Stimulated activated CD4-positive, alpha-beta T cell treated with anti-CD3 and anti-CD28 coated beads, Interleukin-4, amount 100 ng/mL, for 4 hours (primary cell): ENCODE measurements around the gene NOL12.
"Not testable (repeated sequence)": the region's sequence is repeated elsewhere in the genome, so short reads cannot be mapped to it uniquely, and the experiment has no call there.

Experiments used
- DNase-seq, 2 experiments: peaks; one replicate each; pipeline ENCODE4 v3.0.0-alpha.2; 2020

NOL12 gene

DNA sequence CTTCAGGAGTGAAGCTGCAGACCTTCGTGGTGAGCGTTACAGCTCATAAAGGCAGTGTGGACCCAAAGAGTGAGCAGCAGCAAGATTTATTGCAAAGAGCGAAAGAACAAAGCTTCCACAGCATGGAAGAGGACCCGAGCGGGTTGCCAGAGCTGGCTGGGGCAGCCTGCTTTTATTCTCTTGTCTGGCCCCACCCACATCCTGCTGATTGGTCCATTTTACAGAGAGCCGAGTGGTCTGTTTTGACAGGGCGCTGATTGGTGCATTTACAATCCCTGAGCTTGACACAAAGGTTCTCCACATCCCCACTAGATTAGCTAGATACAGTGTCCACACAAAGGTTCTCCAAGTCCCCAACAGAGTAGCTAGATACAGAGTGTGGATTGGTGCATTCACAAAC, 31.1 kb downstream of the NOL12 start:
- DNase-seq = not testable (repeated sequence)

DNA sequence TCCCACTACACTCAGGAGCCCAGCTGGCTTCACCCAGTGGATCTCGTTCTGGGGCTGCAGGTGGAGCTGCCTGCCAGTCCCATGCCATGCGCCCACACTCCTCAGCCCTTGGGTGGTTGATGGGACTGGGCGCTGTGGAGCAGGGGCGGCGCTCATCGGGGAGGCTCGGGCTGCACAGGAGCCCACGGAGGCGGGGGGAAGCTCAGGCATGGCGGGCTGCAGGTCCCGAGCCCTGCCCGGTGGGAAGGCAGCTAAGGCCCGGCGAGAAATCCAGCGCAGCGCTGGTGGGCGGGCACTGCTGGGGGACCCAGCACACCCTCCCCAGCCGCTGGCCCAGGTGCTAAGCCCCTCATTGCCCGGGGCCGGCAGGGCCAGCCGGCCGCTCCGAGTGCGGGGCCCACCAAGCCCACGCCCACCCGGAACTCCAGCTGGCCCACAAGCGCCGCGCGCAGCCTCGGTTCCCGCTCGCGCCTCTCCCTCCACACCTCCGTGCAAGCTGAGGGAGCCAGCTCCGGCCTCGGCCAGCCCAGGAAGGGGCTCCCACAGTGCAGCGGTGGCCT, 31.7 kb downstream of the NOL12 start:
- not testable (repeated sequence) for DNase-seq

DNA sequence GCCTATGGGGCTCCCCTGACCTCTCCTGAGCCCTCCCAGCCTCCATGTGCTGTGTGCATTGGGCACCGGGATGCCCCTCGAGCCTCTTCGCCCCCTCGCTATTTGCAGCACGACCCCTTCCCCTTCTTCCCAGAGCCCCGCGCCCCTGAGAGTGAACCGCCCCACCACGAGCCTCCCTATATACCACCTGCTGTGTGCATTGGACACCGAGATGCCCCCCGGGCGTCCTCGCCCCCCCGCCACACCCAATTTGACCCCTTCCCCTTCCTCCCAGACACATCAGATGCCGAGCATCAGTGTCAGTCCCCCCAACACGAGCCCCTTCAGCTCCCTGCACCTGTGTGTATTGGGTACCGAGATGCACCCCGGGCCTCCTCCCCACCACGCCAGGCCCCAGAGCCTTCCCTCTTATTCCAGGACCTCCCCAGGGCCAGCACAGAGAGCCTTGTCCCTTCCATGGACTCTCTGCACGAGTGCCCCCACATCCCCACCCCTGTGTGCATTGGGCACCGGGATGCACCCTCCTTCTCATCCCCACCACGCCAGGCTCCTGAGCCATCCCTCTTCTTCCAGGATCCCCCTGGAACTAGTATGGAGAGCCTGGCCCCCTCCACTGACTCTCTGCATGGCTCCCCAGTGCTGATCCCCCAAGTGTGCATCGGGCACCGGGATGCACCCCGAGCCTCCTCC, 39.6 kb downstream of the NOL12 start:
- DNase-seq = no peak

DNA sequence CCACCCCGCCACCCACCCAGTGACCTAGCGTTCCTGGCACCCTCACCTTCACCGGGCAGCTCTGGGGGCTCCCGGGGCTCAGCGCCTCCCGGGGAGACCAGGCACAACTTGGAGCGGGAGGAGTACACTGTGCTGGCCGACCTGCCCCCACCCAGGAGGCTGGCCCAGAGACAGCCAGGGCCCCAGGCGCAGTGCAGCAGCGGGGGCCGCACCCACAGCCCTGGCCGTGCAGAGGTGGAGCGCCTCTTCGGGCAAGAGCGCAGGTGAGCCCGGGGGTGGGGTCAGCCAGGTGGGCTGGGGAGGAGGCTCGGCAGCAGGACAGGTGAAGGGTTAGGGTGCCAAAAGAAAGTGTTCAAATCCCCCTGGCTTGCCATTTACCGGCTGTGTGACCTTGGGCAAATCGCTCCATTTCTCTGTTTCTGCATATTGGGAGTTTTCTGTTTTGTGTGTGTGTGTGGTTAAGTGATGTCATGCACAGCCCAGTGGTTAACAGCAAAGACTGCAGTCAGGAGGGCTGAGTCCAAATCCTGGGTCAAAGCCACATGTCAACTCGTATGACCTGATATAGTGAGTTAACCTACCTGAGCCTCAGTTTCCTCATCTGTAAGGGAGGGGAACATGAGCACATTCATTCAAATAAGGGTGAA, 40.2 kb downstream of the NOL12 start:
- DNase-seq = no peak

DNA sequence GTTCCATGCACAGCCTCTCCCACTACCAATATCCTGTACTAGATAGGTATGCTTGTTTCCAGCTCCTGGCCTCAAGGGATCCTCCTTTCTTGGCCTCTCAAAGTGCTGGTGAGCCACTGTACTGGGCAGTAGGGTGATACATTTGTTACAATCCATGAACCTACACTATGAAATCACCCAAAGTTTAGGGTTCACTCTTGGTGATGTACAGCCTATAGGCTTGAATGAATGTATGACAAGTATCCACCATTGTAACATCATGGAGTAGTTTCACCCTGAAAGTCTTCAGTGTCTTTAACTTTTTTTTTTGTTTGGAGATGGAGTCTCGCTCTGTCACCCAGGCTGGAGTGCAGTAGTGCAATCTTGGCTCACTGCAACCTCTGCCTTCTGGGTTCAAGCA, 42.5 kb downstream of the NOL12 start:
- no peak for DNase-seq

DNA sequence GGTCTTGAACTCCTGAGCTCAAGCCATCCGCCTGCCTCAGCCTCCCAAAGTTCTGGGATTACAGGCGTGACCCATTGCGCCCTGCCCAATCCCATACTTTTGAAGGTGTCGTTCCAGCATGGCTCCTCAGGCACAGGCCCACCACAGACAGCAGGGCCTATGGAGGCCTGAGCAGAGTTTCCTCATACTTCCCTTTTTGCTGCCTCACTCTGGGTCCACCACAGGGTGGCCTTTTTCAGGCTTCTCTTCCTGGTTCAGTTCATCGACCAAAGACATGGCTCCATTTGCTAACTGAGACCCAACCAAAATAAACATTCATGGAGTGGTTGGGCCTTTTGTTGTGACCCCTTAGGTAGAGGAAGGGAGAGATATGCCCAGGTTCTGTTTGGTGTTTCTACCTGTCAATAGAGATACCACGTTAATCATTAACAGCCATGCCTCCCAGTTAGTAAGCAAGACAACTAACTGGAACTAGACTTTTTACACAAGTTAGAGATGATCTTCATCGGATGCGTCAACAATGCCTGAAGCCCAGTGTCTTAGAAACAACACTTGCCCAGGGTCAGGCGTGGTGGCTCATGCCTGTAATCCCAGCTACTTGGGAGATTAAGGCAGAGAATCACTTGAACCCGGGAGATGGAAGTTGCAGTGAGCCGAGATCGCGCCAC, 45.8 kb downstream of the NOL12 start:
- no peak for DNase-seq

DNA sequence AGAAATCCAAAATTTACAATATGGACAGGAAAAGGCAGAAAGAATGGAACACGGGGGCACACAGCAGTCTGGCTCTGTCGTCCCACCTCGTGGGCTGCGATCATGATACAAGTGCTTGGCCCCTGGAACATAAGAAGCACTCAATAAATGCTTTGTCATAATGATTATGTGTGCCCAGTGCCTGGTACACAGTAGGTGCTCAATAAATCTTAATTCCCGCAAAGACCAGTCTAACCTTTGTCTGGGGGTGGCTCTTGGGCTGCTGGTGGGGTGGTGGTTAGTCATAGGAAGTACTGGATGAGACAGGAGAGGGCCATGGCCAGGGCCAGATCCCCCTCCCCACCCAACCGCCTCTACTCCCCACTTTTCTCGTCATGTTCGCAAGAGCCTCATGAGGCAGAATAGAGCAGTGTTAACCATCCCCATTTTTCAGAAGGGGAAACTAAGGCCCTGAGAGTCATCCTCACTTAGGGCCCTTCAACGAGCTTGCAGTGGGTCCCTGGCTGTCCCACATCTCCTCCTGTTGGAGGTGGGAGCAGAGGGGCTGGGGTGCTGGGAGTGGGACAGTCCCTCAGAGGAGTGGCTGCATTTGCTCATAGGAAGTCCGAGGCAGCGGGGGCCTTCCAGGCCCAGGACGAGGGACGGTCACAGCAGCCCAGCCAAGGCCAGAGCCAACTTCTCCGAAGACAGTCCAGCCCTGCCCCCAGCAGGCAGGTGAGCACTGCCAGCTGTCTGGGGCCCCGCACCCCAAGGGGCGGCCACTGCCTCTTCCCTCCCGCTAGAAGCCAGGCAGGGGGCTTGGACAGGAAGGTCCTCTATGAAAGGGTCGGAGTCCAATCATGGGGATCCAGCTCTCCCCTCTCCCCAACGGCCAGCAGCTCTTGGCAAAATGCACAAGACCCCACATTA, 46.8 kb downstream of the NOL12 start:
- DNase-seq = no peak

DNA sequence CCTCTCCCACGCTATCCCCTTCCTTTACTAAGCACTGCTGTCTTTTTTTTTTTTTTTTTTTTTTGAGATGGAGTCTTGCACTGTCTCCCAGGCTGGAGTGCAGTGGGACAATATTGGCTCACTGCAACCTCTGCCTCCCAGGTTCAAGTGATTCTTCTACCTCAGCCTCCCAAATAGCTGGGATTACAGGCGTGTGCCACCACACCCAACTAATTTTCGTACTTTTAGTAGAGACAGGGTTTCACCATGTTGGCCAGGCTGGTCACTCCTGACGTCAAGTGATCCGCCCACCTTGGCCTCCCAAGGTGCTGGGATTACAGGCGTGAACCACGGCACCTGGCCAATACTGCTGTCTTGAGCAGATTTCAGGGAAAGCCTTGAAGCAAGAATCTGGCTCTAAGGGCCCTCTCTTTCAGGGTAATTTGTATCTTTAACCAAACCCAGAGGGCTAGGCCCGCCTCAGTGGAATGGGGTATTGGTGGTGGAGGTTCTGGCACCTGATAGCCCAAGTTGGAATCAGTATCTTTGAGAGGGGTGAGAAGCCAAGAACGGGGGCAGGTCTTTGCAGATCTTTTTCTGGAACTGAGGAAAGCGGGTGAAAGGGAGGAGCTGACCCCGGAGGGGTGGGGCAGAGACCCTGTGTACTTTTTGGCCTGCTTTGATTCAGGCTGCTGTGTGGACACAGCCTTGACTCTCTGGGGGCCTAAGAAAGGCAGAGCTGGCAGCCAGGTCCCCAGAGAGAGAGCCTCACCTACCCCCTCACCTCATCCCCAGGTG, 47.7 kb downstream of the NOL12 start:
- no peak for DNase-seq

DNA sequence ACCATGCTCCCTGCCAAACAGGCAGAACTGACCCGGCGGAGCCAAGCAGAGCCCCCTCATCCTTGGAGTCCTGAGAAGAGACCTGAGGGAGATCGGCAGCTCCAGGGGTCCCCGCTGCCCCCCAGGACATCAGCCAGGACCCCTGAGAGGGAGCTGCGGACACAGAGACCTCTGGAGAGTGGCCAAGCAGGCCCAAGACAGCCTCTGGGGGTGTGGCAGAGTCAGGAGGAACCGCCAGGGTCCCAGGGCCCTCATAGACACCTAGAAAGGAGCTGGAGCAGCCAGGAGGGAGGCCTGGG, 48.2 kb downstream of the NOL12 start:
- DNase-seq = no peak

DNA sequence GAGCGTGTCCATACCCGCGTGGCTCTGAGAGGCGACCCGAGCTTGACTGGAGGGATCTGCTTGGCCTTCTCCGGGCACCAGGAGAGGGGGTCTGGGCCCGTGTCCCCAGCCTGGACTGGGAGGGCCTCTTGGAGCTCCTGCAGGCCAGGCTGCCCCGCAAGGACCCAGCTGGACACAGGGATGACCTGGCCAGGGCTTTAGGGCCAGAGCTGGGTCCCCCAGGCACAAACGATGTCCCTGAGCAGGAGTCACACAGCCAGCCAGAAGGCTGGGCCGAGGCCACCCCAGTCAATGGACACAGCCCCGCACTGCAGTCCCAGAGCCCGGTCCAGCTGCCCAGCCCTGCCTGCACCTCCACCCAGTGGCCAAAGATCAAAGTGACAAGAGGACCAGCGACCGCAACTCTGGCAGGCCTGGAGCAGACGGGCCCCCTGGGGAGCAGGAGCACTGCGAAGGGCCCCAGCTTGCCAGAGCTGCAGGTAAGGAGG, 48.9 kb downstream of the NOL12 start:
- no peak for DNase-seq

DNA sequence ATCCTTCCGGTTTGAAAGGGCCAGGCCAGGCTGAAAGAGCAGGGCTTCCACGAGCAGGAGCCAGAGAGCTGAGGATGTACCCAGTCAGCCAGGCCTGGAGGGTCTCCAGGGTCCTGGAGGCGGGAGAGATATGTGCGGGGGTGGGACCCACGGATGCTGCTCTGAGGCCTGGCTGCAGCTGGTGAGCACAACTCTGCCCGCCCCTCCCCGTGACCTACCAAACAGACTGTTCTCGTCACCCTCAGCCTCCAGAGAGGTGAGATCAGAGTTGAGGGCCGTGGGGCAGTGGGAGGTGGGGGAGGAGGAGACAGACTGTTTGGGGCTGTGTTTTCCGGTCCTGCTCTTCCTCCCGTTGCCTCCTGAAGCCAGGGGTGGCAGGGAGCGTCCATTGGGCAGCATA, 52.9 kb downstream of the NOL12 start:
- no peak for DNase-seq

DNA sequence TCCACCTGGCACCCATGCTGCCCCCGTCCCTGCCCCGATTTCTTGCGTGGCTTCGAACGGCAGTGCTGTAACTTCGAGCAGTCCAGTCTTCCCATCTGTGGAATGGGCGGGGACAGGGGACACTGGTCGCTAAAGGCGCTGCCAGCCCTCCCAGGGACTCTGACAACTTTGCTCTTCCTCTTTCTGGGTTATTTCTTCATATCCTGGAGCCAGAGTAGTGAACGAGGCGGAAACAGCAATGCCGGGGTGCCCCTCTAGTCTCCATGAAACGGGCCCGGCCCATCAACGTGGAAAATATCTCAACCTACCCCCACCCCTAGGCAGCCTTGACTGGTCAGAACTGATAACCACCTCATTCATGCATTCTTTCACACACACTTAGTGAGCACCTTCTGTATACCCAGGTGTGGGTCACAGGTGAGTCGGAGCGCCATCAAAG, 53.5 kb downstream of the NOL12 start:
- no peak for DNase-seq

DNA sequence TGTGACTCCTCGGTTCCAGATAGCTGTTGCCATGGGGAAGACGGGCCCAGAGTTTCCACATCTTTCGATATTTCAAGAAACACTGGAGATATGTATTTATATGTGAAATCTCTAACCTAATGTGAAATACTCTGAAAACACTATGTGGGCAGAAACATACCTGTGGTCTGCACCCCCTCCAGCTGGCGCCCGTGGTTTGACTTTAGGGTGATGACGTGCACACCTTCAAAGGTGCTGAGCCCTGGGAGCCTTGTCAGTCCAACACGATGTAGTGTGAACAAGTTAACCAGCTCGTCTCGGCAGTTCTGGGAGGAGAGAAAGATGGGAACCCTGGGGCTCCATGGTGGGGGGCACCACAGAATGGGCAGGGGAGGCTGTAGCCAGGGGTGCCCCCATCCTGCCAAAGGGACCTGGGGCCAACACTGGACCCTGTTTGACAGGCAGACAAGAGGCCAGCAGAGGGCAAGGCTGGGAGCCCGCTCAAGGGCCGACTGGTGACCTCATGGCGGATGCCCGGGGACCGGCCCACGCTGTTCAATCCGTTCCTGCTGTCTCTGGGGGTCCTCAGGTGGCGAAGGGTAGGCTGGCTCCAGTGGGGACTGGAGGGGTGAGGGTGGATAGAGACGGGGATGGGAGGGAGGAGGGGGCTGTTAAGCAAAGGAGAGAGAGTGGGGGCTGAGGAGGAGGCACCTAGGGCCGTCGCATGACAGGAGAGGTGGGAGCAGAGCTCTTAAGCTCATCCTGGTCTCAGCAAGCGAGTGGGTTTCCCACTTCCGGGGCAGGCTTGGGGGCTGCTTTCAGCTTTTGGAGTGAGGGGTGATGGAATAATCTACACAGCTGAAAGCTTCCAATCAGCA, 54.5 kb downstream of the NOL12 start:
- no peak for DNase-seq

DNA sequence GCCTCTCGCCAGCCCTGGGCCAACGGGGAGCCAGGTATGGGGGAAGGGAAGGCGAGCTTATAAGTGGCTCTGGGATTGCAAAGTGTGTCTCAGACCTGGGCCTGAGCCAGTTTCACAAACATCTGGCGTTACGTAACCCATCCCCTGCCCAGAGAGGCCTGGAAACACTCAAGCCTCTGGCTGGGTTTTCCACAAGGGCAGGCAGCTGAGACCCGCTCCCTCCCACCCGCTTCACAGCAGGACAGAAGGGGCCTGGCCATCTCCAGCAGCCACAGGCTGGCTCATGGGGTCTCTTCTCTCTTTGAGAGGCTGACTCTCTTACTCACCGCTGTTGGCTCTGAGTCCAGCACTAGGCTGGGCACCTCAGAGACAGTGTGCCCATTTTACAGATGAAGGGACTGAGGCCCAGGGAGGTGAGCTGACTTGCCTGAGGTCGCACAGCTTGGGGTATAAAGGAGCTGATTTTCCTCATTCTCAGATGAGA, 55.2 kb downstream of the NOL12 start:
- no peak for DNase-seq

DNA sequence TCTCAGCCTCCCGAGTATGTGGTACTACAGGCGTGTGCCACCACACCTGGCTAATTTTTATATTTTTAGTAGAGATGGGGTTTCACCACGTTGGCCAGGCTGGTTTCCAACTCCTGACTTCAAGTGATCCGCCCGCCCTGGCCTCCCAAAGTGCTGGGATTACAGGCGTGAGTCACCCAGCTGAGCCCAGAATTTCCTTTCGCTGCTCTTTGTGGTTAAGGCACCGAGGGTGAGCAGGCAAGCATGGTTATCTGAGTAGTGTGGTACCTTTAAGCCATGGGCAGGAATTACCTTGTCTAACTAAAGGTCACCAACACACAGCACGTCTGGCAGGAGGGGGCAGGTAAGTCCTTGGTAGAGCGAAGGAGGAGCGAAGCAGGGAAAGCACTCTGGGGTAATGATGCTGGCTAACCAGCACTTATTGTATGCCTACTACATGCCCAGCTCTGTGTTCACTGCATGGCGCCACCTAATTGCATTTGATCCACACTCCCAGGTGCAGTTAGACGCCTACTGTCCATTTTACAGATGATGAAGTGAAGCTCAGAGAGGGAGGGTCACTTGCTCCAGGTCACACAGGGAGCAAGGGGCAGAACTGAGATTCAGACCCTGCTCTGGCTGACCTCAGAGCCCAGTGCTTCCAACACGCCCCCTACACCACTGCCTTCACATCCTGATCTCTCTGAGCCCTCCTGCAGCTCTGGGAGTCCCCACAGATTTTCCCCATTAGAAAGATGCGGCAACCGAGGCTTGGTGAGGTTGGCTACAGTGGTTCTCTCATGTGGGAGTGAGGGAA, 56.4 kb downstream of the NOL12 start:
- DNase-seq = no peak
